Measurements from ENCODE around the gene MTFP1.

The MTFP1 gene

DNA sequence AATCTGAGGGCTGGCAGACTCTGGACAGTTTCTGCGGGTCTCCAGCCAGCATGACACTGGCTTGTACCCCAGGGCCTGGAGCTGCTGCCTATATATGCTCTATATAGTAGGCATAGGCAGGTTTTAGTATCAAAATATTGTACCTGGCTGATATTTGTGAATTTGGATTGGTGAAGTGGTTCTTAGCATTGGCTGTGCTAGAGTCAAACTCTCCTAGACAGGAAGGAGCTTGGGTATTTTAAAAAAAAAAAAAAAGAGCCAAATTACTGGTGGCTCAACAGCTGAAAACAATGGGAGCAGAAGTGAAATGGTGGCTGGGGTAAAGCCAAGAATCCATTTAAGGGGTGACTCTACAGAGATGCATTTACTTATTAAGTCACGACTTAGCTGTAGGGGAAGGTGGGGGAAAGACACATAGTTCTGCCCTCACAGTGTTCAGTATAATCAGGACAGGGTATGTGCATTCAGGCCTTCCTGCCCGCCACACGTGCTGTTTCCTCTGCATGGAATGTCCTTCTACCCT, 11.0 kb upstream of the MTFP1 start:
- TF ChIP-seq, protein P1, sequence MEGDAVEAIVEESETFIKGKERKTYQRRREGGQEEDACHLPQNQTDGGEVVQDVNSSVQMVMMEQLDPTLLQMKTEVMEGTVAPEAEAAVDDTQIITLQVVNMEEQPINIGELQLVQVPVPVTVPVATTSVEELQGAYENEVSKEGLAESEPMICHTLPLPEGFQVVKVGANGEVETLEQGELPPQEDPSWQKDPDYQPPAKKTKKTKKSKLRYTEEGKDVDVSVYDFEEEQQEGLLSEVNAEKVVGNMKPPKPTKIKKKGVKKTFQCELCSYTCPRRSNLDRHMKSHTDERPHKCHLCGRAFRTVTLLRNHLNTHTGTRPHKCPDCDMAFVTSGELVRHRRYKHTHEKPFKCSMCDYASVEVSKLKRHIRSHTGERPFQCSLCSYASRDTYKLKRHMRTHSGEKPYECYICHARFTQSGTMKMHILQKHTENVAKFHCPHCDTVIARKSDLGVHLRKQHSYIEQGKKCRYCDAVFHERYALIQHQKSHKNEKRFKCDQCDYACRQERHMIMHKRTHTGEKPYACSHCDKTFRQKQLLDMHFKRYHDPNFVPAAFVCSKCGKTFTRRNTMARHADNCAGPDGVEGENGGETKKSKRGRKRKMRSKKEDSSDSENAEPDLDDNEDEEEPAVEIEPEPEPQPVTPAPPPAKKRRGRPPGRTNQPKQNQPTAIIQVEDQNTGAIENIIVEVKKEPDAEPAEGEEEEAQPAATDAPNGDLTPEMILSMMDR (IDR thresholded peaks at IDR 0.05) = no peak
- Histone ChIP-seq H3K4me3 (no peak overlapping the region), H3K27ac (no peak overlapping the region)
- no peak for DNase-seq (ENCODE audit: low spot score)

DNA sequence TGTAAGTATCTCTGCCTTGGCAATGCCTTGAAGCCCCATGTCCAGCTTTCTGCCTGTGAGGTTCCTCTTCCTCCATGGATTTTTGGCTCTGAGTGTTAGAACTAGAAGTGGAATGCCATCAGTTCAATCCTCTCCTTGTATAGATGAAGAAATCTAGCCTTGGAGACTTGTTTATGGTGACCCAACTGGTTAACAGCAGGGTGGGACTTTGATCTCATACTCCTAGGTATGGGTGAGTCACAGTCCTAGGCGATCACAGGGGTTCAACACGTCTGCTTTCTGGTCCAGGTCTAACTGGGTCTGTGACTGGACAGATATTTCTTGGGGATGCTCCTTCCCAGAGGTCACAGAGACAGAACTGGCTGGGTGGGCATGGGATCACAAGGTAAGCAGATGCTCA, 9.2 kb upstream of the MTFP1 start:
- no peak for DNase-seq (ENCODE audit: low spot score)
- Histone ChIP-seq H3K4me3 (no peak overlapping the region), H3K27ac (no peak overlapping the region)
- TF ChIP-seq, protein P1 (IDR thresholded peaks at IDR 0.05) = no peak

DNA sequence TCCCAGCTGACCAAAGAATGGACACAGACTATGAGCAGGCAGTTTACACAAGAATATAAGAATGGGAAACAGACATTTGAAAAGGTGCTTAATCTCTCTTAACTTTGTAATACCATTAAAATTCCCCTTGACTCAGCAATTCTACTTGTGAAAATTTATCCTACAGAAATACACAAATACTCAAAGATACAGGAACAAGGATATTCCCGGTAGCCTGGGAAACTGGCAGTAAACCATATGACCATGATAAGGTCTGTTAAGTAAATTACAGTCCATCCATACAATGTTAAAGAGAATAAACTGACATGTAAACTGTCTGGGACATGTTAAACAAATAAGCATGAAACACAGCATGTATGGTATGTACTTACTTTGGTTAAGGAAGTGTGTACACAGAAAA, 8.7 kb upstream of the MTFP1 start:
- DNase-seq (ENCODE audit: low spot score) = no peak
- H3K4me3 ChIP-seq = no peak overlapping the region
- TF ChIP-seq, protein P1 (IDR thresholded peaks at IDR 0.05) = no peak
- H3K27ac ChIP-seq = no peak overlapping the region

DNA sequence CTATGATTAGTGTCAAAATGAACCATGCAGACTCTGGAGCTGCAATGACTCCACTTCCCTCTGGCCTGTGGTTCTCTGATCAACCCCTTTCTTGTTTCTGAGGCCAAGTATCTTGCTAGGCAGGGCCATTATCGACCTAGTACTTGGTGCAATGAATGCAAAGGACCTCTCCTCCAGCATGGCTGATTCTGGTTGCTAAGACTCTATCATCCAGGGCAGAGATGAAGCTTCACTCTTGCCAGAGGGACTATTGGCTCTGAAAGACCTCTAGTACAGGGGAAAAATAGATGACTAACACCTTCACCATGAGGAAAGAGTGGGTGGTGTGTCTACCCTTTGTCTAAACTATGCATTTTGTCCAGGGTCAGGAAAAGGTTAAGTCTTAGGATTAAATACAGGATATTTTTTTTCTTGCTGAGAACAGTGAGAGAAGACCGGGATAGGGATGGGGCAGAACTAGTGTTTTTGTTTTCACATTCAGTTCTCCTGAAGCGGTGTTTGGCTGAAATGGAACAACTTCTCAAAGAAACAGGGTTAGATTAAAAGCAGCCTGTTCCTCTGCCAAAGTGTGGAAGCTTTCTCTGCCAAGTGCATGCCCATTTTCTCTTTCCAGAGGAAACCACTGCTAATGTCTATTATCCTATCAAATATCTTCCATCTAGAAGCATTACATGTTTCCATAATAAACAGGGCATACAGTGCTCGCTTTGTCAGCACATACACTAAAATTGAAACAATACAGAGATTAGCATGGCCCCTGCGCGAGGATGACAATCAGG, 5.0 kb upstream of the MTFP1 start:
- H3K4me3 ChIP-seq = no peak overlapping the region

DNA sequence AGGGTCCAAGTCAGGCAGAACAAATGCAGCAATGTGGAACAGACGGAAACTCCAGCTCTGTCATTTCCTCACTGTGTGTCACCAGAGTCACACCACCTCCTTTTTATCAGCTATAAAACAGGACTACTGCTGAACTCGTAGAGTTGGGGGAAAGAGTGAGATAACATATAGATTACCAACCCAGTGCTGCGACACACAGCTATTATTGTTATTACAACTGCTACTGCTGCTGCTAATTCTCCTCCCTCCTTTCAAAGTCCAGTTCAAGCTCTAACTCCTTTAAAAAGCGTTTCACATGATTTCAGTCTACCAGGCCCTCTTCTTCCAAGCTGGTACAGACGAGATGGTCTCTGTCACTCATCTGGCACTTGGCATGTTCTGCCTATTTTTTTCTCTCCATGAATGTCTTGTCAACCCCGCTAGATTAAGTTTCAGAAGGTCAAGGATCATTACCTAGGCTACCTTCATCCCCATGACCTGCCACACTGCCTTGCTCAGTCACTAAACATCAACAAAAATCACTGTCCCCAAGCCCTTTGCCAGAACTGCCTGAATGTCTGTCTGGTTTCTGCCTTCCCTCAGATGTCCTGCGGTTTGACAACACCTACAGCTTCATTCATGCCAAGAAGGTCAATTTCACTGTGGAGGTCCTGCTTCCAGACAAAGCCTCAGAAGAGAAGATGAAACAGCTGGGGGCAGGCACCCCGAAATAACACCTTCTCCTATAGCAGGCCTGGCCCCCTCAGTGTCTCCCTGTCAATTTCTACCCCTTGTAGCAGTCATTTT, 3.7 kb upstream of the MTFP1 start:
- no peak for DNase-seq (ENCODE audit: low spot score)
- TF ChIP-seq, protein P1 (IDR thresholded peaks at IDR 0.05) = no peak
- H3K4me3 ChIP-seq = no peak overlapping the region
- H3K27ac ChIP-seq = peak overlapping the region; percentile 96 to 98

More for the DNA sequence above, 5.0 kb upstream of the MTFP1 start:
- TF ChIP-seq, protein P1 (IDR thresholded peaks at IDR 0.05) = no peak
- no peak for DNase-seq (ENCODE audit: low spot score)
- peak overlapping the region in 1 of 2 donors; percentile 98 for H3K27ac ChIP-seq

DNA sequence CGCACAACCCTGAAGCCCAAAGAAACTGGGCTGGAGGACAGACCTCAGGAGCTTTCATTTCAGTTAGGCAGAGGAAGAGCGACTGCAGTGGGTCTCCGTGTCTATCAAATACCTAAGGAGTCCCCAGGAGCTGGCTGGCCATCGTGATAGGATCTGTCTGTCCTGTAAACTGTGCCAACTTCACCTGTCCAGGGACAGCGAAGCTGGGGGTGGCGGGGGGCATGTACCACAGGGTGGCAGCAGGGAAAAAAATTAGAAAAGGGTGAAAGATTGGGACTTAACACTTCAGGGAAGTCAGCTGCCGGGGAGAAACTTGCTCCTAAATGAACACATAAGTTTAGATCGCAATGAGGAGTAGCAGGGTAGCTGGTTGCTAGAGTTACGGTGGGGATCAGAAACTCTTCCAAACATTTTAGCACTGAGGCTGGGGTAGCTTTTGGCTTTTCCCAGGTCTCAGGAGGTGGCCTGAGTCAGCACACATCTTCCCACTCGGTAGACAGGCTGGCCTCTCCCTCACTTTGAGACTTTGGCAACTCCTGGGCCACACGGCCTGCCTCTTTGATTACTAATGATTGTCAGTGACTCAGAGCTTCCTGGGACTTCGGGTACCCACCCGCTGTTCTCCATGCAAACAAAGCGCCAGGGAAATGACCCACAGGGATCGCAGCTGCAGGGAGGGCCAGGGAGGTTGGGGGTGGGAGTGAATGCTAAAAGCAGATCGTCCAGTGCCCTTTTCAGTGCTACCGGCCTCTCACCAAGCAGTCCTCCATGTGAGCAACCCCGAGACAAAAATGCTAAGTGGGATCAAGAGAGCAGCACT, 2.9 kb upstream of the MTFP1 start:
- peak overlapping the region; percentile 88 for H3K4me3 ChIP-seq
- H3K27ac ChIP-seq = peak overlapping the region; percentile 96 to 98
- DNase-seq (ENCODE audit: low spot score) = peak; percentile 90
- TF ChIP-seq, protein P1 (IDR thresholded peaks at IDR 0.05) = no peak
